ENCODE measurements around the gene MYOF.
A peak's percentile ranks its signal among the peaks of the same experiment; 100 is the strongest.

Gene MYOF

DNA sequence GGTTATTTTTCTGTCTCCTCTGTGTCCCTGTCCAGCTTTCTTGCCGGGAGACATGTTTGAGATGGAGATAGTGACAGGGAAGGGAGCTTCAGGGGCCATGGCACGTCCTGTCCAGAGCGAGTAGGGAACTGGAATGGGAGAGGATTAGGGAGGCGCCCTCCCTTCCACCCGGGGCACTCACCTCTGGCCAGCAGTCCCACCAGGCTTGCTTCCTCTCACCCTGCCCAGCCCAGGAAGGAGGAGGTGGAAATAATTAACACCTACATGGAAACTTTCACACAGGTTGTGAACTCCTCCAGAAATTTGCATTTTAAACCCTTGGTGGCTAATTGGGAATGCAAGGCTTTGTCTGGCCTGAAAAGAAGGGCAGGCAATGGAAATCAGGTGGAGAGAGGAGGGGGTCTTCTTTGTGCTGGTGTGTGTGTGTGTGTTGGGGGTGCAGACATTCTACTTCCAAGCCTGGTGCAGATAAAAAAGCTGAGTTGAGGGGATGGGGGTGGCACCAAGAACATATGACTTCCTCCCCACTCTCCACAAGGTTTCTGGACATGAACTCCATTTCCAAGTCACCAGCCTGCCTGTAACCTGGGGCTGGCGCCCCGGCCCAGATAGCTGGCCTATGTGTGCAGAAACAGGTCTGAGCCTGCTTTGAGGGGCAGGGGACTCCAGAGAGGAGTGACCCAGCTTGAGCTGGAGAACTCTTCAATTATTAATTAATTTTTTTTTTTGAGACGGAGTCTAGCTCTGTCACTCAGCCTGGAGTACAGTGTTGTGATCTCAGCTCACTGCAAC is 209.1 kb downstream of the MYOF start:
- H4K20me1 ChIP-seq (ENCODE audit: insufficient read depth), result no peaks in the 10 kb centered on the region

DNA sequence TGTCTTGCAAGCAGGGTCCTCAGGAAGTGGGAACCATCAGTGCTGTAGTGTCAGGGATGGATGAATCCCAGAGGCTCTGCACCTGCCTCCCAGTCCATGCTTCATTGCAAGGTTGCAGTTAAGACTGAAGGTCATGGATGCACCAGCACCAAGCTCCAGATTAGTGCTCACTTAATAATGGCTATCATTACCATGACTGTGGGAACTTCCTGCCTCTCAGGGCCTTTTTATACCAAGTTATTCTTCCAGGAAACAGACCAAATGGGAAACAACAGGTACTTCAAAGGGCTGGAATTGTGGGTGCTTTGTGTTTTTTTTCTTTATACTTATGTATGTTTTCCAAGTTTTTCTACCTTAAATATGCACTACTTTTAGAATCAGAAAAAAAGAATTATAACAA is 210.8 kb downstream of the MYOF start:
- Histone ChIP-seq H3K27ac (no peak overlapping the region), H3K36me3 (ENCODE audit: insufficient read depth) (no peaks in the 10 kb centered on the region), H3K9ac (no peak overlapping the region), H3K4me3 (IDR thresholded peaks at IDR 0.05; ENCODE audit: insufficient read depth, low read depth, low read length) (no peak overlapping the region), H3K79me2 (ENCODE audit: insufficient read depth, low read depth) (no peaks in the 10 kb centered on the region), H3K4me2 (no peak overlapping the region), H3K27me3 (ENCODE audit: insufficient read depth, low read depth) (no peaks in the 10 kb centered on the region), H3K4me1 (ENCODE audit: low read depth, poor library complexity, severe bottlenecking) (peaks cover 20% of the 10 kb centered on the region), H4K20me1 (ENCODE audit: insufficient read depth) (no peaks in the 10 kb centered on the region), H2AFZ (ENCODE audit: low read depth) (no peak overlapping the region)
- TF ChIP-seq, protein P1, sequence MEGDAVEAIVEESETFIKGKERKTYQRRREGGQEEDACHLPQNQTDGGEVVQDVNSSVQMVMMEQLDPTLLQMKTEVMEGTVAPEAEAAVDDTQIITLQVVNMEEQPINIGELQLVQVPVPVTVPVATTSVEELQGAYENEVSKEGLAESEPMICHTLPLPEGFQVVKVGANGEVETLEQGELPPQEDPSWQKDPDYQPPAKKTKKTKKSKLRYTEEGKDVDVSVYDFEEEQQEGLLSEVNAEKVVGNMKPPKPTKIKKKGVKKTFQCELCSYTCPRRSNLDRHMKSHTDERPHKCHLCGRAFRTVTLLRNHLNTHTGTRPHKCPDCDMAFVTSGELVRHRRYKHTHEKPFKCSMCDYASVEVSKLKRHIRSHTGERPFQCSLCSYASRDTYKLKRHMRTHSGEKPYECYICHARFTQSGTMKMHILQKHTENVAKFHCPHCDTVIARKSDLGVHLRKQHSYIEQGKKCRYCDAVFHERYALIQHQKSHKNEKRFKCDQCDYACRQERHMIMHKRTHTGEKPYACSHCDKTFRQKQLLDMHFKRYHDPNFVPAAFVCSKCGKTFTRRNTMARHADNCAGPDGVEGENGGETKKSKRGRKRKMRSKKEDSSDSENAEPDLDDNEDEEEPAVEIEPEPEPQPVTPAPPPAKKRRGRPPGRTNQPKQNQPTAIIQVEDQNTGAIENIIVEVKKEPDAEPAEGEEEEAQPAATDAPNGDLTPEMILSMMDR (conservative IDR thresholded peaks at IDR 0.05; ENCODE audit: low read depth, low read length), result no peak

More for the DNA sequence above, 209.1 kb downstream of the MYOF start:
- H3K27ac ChIP-seq, result no peak overlapping the region
- H3K79me2 ChIP-seq (ENCODE audit: insufficient read depth, low read depth), result no peaks in the 10 kb centered on the region
- no peak overlapping the region for H3K4me3 ChIP-seq (IDR thresholded peaks at IDR 0.05; ENCODE audit: insufficient read depth, low read depth, low read length)
- peaks cover 7% of the 10 kb centered on the region for H3K4me1 ChIP-seq (ENCODE audit: low read depth, poor library complexity, severe bottlenecking)
- TF ChIP-seq, protein P1 (conservative IDR thresholded peaks at IDR 0.05; ENCODE audit: low read depth, low read length), result no peak
- H3K27me3 ChIP-seq (ENCODE audit: insufficient read depth, low read depth), result no peaks in the 10 kb centered on the region
- no peak overlapping the region for H3K4me2 ChIP-seq
- H2AFZ ChIP-seq (ENCODE audit: low read depth), result no peak overlapping the region
- H3K36me3 ChIP-seq (ENCODE audit: insufficient read depth), result no peaks in the 10 kb centered on the region
- no peak overlapping the region for H3K9ac ChIP-seq

DNA sequence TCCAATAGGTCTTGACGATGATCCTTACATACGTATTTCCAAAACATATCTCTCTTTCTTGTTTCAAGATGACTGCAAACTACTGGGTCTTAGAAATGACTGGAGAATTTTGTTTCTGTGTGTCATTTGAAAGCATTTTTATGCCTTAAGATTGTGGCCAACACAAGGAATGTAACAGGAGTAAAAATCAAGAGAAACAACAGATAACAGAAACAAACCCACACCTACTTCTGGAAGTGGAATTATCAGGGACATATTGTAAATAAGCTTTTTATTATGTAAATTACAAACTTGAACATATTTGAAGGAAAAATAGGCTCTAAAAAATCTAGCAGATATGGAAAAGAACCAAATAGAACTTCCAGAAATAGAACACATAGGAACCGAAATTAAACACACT is 212.9 kb downstream of the MYOF start:
- no peak overlapping the region for H3K4me2 ChIP-seq
- H3K4me1 ChIP-seq (ENCODE audit: low read depth, poor library complexity, severe bottlenecking), result peaks cover 20% of the 10 kb centered on the region
- TF ChIP-seq, protein P1 (conservative IDR thresholded peaks at IDR 0.05; ENCODE audit: low read depth, low read length), result no peak
- H3K9ac ChIP-seq, result no peak overlapping the region
- no peaks in the 10 kb centered on the region for H3K36me3 ChIP-seq (ENCODE audit: insufficient read depth)
- H4K20me1 ChIP-seq (ENCODE audit: insufficient read depth), result no peaks in the 10 kb centered on the region
- no peaks in the 10 kb centered on the region for H3K27me3 ChIP-seq (ENCODE audit: insufficient read depth, low read depth)
- no peak overlapping the region for H3K27ac ChIP-seq
- no peaks in the 10 kb centered on the region for H3K79me2 ChIP-seq (ENCODE audit: insufficient read depth, low read depth)
- no peak overlapping the region for H3K4me3 ChIP-seq (IDR thresholded peaks at IDR 0.05; ENCODE audit: insufficient read depth, low read depth, low read length)
- no peak overlapping the region for H2AFZ ChIP-seq (ENCODE audit: low read depth)

DNA sequence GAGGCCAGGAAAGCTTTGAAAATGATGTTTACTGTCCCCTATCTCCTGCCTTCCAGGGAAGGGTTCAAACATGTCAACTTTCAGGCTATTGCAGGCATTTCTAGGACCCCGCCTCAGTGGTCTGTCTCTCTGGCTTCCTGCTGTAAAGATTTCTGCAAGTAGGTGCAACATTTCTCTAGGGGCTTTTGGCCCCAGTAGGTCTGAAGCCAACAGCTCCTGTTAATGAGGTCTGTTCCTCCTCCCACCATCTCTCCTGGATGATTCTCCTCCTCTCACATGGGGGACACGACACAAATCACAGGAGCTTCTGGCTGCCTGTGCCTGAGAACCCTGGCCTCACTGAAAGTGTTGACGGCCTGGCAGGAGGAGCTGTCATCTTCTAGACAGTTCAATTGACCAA is 214.1 kb downstream of the MYOF start:
- Histone ChIP-seq H3K9ac (no peak overlapping the region; the same call in 1 of the 2 replicates), H3K4me2 (peak overlapping the region; percentile 47; the same call in 1 of the 2 replicates), H4K20me1 (ENCODE audit: insufficient read depth) (no peaks in the 10 kb centered on the region), H3K4me1 (ENCODE audit: low read depth, poor library complexity, severe bottlenecking) (peaks cover 20% of the 10 kb centered on the region), H3K27me3 (ENCODE audit: insufficient read depth, low read depth) (no peaks in the 10 kb centered on the region), H3K36me3 (ENCODE audit: insufficient read depth) (no peaks in the 10 kb centered on the region), H3K79me2 (ENCODE audit: insufficient read depth, low read depth) (no peaks in the 10 kb centered on the region), H2AFZ (ENCODE audit: low read depth) (no peak overlapping the region), H3K4me3 (IDR thresholded peaks at IDR 0.05; ENCODE audit: insufficient read depth, low read depth, low read length) (no peak overlapping the region), H3K27ac (peak overlapping the region; percentile 18; the same call in 1 of the 2 replicates)
- TF ChIP-seq, protein P1 (conservative IDR thresholded peaks at IDR 0.05; ENCODE audit: low read depth, low read length), result no peak
